GM12891 (cell line): ENCODE measurements around the gene MS4A15.

Experiments
- DNase-seq: peaks from one replicate; pipeline ENCODE4 v3.0.0; 2011; ENCODE audit warnings: low spot score; ENCODE audit not compliant: insufficient read length
- FAIRE-seq: peaks from 2 replicates; lab custom pipeline; 2011; peaks lifted over from hg19 to GRCh38; lab: Jason Lieb, UNC
- PAX5 ChIP-seq: IDR thresholded peaks from 2 replicates; pipeline ENCODE4 v1.6.1; 2011; ENCODE audit warnings: low read length, moderate library complexity, mild to moderate bottlenecking; ENCODE audit not compliant: insufficient read depth, severe bottlenecking
- POLR2A ChIP-seq: IDR thresholded peaks from 2 replicates; pipeline ENCODE4 v1.6.1; 2011; ENCODE audit warnings: low read depth, low read length, control low read depth
- POLR2AphosphoS5 ChIP-seq: IDR thresholded peaks from 2 replicates; pipeline ENCODE4 v1.6.1; 2011; ENCODE audit warnings: low read depth, low read length, control low read depth
- POU2F2 ChIP-seq: IDR thresholded peaks from 2 replicates; pipeline ENCODE4 v1.6.1; 2011; ENCODE audit warnings: low read depth, mild to moderate bottlenecking, control low read depth, low read length, moderate library complexity
- SPI1 ChIP-seq: IDR thresholded peaks from 2 replicates; pipeline ENCODE4 v1.6.1; 2011; ENCODE audit warnings: low read depth, low read length, control low read depth
- TAF1 ChIP-seq: IDR thresholded peaks from 2 replicates; pipeline ENCODE4 v1.6.1; 2011; ENCODE audit warnings: low read depth, low read length, control low read depth

MS4A15 gene

GRCh38 chr11:60775420-60775961 lies 18.8 kb downstream of the MS4A15 start:
- FAIRE-seq (peak; percentile 96), DNase-seq (peak; percentile 70)

DNA sequence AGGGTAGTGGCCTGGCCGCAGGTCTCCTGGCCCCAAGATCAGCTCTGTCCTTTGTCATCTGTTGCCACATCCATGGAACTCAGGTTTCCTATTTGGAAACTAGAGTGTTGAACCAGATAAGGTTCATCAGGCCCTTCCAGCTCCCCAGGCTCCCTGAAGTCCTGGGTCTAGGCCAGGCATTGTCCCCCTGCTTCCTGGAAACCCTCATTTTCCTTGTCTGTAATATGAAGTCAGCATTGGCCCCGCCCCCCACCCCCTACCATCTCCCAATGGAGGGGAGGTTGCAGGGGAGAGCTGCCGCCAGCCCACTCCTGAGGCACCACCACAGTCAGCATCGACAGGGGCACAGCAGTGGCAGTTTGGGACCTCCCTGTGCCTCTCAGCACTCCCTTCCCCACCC lies 19.5 kb downstream of the MS4A15 start:
- DNase-seq (no peak), FAIRE-seq (no peak)
- TF ChIP-seq POLR2AphosphoS5 (no peak), SPI1 (no peak), POLR2A (no peak), TAF1 (no peak), POU2F2 (no peak), PAX5 (no peak)

More at GRCh38 chr11:60775420-60775961, 18.8 kb downstream of the MS4A15 start:
- no peak for TF ChIP-seq TAF1
- no peak for TF ChIP-seq POU2F2
- TF ChIP-seq PAX5: no peak

- DNase-seq (no peak), FAIRE-seq (no peak)
- TF ChIP-seq SPI1: no peak
- TF ChIP-seq POU2F2: no peak
- no peak for TF ChIP-seq PAX5
- no peak for TF ChIP-seq POLR2AphosphoS5
- no peak for TF ChIP-seq TAF1
- TF ChIP-seq POLR2A: no peak
These were observed 20.4 kb downstream of the MS4A15 start for GRCh38 chr11:60777106-60777505.

- FAIRE-seq (no peak), DNase-seq (no peak)
- TF ChIP-seq POLR2A (no peak), POLR2AphosphoS5 (no peak), SPI1 (no peak), POU2F2 (no peak), PAX5 (no peak), TAF1 (no peak)
These were observed 20.9 kb downstream of the MS4A15 start for GRCh38 chr11:60777572-60777971.

GRCh38 chr11:60780065-60780464 lies 23.4 kb downstream of the MS4A15 start:
- no peak for TF ChIP-seq TAF1
- TF ChIP-seq POLR2AphosphoS5: no peak
- no peak for TF ChIP-seq SPI1
- TF ChIP-seq PAX5: no peak
- FAIRE-seq: no peak

GRCh38 chr11:60780774-60781173 lies 24.1 kb downstream of the MS4A15 start:
- no peak for TF ChIP-seq TAF1
- no peak for TF ChIP-seq POLR2AphosphoS5
- no peak for TF ChIP-seq POLR2A
- TF ChIP-seq SPI1: no peak
- no peak for TF ChIP-seq PAX5
- FAIRE-seq (peak; percentile 23), DNase-seq (no peak)

More at GRCh38 chr11:60780065-60780464, 23.4 kb downstream of the MS4A15 start:
- DNase-seq: no peak

GRCh38 chr11:60781286-60781980 lies 24.8 kb downstream of the MS4A15 start:
- FAIRE-seq (no peak), DNase-seq (no peak)
- TF ChIP-seq PAX5 (no peak), SPI1 (peak; percentile 54)

DNA sequence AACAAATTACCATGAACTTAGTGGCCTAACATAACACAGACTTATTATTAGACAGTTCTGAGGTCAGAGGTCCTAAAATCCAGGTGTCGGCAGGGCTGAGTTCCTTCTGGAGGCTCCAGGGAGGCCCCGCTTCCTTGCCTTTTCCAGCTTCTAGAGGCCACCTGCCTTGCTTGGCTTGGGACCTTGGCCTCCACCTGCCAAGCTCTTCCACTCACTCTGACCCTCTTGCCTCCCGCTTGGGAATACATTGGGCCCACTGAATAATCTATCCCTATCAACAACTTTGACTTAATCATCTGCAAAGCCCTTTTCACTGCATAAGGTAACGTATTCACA lies 25.3 kb downstream of the MS4A15 start:
- DNase-seq (no peak), FAIRE-seq (no peak)
- TF ChIP-seq TAF1: no peak
- TF ChIP-seq POU2F2: no peak
- no peak for TF ChIP-seq PAX5
- TF ChIP-seq POLR2A: no peak
- no peak for TF ChIP-seq SPI1
- TF ChIP-seq POLR2AphosphoS5: no peak

DNA sequence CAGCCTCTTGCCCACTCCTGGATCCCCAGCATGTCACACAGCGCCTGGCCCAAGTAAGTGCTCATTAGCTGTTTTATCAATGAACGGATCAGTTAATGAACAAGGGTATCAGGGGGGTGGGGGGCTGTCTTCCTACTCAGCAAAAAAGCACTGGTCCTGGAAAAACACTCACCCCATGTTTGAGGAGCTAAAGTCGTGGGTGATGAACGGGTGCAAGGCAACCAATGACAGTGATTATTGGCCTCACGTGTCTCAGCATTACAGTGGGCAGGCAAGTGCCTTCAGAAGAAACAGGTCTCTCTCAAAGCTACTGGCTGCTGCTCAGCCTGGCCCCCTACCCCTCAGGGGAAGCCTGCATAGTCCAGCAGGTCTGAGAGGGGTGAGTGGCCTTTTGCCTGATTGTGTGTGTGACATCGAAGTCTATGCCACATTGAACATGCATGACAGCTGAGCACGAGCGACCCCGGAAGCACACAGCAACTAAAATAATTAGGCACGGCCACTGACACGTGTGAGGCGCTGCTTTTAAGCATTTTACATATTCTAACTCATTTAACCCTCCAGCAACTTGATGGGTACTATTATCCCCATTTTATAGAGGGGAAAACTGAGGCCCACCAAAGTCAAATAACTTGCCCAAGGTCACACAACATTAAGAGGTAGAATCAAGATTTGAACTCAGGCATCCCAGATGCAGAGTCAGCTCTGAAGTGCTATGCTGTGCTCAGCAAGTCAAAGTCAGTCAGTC lies 25.9 kb downstream of the MS4A15 start:
- DNase-seq (no peak), FAIRE-seq (no peak)
- TF ChIP-seq POLR2A: no peak

DNA sequence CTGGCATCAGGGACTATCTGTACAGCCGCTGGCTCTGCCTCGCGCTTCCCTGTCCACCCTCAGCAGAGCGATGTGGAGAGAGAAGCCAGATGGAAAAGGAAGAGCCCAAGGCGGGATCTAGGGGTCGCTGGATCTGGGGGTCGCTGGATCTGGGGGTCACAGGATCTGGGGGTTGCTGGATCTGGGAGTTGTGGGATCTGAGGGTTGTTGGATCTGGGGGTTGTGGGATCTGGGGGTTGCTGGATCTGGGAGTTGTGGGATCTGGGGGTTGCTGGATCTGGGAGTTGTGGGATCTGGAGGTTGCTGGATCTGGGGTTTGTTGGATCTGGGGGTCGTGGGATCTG lies 26.4 kb downstream of the MS4A15 start:
- DNase-seq (no peak), FAIRE-seq (no peak)
- no peak for TF ChIP-seq POLR2A
- TF ChIP-seq POLR2AphosphoS5: no peak
- no peak for TF ChIP-seq TAF1
- TF ChIP-seq SPI1: no peak
- no peak for TF ChIP-seq POU2F2
- TF ChIP-seq PAX5: no peak
